Vagina (tissue), 2 donors: ENCODE measurements around the gene TKFC.

Experiments used
- CTCF ChIP-seq, 3 experiments: fragments of 450-650 bp in 2 of 3; fragments of 200-600 bp in 1 of 3; sonication (generic) in 1 of 3; IDR thresholded peaks; one replicate each; pipeline ENCODE4 v1.5.1; 2017 to 2019; ENCODE audit warnings: antibody characterized with exemption in 3 of 3, mild to moderate bottlenecking in 2 of 3, moderate library complexity in 2 of 3
- POLR2A ChIP-seq, 2 donors: fragments of 450-650 bp; IDR thresholded peaks; one replicate each; pipeline ENCODE4 v1.6.1; 2017; ENCODE audit warnings: antibody characterized with exemption in 2 of 2, mild to moderate bottlenecking in 2 of 2, moderate library complexity in 2 of 2
- POLR2AphosphoS5 ChIP-seq, 2 donors: sonication (generic); formaldehyde crosslinking; IDR thresholded peaks; one replicate each; pipeline ENCODE4 v1.9.0; 2017; ENCODE audit warnings: antibody characterized with exemption in 2 of 2, mild to moderate bottlenecking in 2 of 2, low read depth in 1 of 2; ENCODE audit not compliant: insufficient read depth in 1 of 2

GRCh38 chr11:61310749-61311148, 22.3 kb upstream of the TKFC start:
- TF ChIP-seq CTCF (IDR thresholded peaks at IDR 0.05), result no peak
- TF ChIP-seq POLR2AphosphoS5 (IDR thresholded peaks at IDR 0.05; ENCODE audit: insufficient read depth in 1 of 2, low read depth in 1 of 2), result no peak
- TF ChIP-seq POLR2A (IDR thresholded peaks at IDR 0.05), result no peak
